Femur (tissue), 1 donor: Measurements from ENCODE around the gene FGD3.
A peak's percentile ranks its signal among the peaks of the same experiment; 100 is the strongest.
"Not testable (repeated sequence)": the region's sequence is repeated elsewhere in the genome, so short reads cannot be mapped to it uniquely, and the experiment has no call there.

ENCODE experiments used
- DNase-seq: peaks from one replicate; pipeline ENCODE4 v3.0.0-alpha.2; 2017

The FGD3 gene

DNA sequence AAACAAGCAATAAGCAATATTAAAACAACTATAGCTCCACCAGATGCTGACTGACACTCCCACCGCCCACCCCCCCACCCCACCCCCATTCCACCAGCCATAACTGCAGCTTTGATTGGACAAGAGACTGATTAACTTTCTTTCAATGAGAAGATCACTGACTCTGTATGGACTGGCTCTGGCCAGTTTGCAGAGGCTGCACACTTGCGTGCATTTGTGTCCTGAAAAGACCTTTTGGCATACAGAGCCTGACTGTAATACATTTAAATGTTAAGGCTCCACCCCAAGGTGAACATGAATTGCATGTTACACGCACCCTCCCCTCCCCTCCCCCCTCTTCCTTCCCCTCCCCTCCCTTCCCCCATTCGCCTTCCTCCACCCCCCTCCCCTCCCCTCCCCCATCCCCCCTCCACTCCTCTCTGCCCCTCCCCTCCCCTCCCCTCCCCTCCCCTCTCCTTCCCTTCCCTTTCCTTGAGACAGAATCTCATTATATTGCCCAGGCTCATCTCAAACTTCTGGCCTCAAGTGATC is 31.1 kb downstream of the FGD3 start:
- DNase-seq: no peak

DNA sequence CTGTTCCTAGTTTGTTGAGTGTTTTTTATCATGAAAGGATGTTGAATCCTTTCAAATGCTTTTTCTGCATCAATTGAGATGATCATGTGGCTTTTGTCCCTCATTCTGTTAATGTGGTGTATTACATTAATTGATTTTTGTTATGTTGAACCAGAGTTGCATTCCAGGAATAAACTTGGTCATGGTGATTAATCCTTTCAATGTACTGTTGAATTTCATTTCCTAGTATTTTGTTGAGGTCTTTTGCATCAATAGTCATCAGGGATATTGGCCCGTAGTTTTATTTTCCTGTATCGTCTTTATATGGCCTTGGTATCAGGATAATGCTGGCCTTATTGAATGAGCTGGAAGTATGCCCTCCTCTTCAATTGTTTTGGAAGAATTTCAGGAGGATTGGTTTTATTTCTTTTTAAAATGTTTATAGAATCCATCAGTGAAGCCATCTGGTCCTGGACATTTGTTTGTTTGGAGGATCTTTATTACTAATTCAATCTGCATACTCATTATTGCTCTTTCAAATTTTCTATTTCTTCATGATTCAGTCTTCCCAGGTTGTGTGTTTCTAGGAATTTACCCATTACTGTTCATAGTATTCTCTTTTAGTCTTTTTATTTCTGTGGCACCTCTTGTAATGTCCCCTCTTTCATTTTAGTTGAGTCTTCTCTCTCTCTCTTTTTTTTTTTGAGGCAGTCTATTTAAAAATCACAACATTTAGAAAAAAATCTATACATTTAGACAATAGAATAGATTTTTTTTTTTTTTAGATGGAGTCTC is 32.1 kb downstream of the FGD3 start:
- DNase-seq: no peak

DNA sequence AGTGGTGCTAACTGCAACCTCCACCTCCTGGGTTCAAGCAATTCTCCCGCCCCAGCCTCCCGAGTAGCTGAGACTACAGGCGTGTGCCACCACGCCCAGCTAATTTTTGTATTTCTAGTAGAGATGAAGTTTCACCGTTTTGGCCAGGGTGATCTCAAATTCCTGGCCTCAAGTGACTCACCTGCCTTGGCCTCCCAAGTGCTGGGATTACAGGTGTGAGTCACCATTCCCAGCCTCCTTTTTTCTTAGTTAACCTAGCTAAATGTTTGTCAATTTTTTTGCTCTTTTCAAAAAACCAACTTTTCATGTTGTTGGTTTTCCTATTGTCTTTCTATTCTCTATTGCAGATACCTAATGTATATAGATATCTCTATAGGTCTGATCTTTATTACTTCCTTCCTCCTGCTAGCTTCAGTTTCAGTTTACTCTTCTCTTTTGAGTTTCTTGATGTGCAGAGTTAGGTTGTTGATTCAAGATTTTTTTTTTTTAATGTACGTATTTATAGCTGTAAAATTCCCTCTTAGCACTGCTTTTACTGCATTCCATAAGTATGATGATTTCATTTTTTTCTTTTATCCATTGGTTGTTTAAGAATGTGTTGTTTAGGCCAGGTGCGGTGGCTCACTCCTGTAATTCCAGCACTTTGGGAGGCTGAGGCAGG is 32.9 kb downstream of the FGD3 start:
- no peak for DNase-seq

DNA sequence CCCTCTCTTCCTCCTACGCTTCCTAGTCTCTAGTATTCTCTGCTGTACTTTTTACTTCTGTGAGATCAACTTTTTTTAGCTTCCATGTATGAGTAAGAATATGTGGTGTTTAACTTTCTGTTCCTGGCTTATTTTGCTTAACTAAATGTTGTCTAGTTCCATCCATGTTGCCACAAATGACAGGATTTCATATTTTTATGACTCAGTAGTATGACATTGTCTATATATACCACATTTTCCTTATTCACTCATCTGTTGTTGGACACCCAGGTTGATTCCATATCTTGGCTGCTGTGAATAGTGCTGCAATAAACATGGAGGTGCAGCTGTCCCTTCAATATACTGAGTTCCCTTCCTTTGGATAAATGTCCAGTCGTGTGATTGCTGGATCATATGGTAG is 34.8 kb downstream of the FGD3 start:
- DNase-seq: no peak

DNA sequence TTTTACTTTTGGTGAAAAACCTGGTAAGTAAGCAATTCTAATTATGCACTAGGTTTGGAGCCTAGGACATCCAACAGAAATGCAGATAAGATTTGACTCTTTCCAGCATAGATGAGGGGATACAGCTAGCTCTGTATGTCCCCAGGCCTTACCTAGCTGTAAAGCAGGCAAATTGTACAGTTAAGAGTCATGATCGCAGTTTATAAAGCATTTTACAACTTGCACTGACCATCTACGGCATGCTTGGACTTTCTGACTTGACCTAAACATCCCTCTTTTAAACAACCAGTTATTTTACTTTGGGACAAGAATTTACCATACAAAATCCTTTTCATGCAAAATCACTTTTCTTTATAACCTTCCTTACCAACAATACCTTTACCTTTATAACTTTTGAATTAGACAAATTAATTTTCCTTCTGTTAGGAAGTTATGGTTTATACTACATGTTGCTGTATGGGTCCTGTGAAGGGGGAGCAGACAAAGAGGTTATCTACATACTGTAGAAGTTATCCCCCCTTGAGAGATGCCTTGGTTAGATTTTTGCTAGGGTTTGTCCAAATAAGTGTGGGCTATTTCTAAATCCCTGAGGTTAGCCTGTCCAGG is 36.8 kb downstream of the FGD3 start:
- no peak for DNase-seq

DNA sequence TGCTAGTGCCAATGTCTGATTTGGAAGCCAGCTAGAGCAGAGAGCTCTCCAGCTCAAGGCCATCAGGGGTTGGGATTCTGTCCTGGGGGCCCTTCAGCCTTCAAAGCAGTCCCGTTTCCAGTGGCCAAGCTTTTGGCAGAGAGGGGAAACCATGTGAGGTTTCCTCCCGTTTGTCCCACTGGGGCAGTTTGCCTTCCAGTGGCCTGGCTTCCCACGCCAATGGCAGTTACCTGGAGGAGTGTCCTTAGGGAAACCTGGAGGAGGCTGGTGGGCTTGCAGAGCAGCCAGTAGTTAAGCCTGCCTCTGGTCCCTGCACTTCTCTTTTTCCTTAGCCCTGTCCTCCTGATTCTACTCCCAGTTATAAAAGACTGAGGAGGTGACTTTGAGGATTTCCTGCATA is 37.7 kb downstream of the FGD3 start:
- no peak for DNase-seq

DNA sequence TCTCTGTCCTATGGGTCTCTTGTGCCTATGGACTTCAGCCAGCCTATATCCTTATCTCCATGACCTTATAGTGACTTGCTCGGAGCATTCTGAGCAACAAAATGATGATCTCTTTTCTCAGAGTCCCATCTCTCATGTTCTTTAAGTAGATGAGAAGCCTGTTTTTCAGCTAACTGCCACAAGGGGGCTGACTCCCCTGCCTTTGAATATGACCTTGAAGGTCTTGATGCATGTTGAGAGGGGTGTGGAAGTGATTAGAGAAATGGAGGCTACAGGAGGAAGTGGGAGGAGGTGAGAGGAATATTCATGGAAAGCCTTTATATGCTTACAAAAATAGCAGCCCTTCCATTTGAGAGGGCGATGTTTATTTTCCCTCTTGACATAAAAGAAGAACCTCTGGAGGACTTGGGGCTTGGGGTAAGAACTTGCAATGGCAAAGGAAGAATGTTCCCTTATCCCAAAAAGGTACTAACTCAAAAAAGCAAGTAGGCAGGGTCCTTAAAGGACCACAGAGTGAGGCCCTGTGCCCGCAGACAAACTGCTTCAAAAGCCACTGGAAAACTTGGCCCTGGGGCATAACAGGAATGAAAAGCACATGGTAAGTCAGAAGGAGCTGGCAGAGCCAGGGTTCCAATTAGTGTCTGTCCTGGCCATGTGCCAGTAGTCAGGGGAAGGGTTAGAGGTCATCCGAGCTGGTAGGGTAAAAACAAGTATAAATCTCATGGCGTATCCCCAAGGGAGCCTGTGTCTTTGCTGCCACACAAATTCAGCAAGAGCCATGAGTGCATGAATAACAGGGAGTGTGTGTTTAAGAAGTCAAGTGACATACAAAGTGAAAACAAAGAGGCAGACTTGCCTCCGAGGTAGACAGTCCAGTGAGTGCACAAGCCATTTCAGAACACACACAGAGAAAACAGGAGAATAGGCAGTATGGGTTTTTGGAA is 39.1 kb downstream of the FGD3 start:
- DNase-seq: no peak

DNA sequence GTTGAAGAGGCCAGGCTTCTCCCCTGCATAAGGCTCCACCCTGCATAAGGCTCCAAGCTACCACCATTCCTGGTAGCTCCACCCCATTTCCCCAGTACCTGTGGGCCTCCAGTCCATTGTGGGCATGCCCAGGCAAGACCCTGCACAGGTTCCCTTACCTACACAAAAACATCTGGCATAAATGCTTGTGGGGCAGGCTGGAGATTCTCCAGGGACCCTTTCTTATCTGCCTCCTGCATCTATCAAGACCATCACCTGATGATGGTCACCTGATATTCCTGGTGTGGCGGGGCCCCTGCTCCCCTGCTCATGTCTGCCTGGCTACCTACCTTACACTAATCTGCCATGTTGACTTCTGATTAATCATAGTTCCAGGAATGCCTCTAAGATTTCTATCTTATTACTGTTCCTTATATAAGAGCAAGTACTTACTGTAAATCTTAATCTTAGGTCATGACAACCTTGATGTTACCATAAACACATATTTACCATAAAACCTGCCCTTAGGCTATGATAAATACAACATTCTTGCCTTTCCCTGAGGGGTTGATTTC is 41.0 kb downstream of the FGD3 start:
- no peak for DNase-seq

DNA sequence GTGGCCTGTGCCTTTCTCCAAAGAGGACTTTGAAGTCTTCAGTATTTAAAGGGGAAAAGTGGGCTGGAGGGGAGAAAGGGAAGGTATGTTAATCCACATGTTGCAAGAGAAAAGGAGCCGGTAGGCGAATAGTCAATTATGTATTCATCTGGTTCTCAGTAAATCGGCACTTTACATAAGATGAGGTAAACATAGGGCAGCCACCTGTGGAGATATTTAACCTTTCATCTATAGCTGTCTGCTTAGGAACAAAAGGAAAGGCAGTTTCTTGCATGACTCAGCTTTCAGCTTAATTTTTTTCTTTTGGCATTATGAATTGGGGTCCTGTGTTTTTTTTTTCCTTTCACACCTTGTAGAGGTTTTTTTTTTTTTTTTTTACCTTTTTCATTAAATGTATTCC is 42.2 kb downstream of the FGD3 start:
- DNase-seq: no peak

DNA sequence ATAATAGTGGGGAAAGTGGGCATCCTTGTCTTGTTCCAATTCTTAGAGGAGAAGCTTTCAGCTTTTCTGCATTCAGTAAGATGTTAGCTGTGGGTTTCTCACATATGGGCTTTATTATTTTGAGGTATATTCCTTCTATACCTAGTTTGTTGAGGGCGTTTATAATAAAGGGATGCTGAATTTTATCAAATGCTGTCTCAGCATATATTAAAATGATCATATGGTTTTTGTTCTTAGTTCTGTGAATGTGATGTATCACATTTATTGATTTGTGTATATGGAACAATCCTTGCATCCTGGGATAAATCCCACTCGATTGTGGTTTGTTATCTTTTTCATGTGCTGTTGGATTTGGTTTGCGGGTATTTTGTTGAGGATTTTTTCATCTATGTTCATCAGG is 43.1 kb downstream of the FGD3 start:
- no peak for DNase-seq

DNA sequence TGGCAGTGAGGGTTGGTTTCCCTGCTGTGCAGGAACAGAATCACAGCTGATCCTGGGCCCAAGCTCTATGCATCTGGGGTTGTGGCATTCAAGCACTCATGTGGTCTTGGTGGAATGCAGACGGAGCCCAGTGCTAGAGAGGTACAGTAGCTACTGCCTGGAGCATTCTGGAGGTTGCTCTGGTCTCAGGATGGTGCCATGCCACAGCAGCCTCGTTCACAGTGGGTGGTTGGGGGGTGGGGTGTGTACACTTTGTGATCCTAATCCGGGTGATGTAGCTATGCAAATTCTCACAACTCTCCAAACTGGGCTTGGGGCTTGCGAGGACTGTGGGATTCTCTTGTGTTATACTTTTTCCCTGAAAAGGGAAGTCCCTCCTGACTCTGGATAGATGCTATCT is 45.2 kb downstream of the FGD3 start:
- no peak for DNase-seq

DNA sequence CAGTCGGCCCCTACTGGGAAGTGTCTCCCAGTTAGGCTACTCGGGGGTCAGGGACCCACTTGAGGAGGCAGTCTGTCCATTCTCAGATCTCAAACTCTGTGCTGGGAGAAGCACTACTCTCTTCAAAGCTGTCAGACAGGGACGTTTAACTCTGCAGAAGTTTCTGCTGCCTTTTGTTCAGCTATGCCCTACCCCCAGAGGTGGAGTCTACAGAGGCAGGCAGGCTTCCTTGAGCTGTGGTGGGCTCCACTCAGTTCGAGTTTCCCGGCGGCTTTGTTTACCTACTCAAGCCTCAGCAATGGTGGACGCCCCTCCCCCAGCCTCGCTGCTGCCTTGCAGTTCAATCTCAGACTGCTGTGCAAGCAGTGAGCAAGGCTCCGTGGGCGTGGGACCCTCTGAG is 51.5 kb downstream of the FGD3 start:
- not testable (repeated sequence) for DNase-seq

DNA sequence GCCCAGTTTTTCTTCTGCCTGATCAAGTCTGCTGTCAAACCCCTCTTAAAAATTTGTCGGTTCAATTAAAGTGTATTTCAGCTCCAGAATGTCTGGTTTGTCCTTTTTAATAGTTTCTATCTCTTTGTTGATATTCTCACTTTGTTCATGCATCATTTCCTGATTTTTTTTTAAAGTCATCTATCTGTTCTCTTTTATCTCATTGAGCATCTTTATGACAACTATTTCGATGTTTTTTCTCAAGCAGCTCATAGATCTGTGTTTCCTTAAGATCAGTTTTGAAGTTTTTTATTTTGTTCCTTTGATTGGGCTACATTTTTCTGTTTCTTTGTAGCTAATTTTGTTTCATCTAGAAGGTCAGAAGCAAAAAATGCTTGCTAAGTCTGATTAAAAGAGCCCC is 53.7 kb downstream of the FGD3 start:
- DNase-seq: no peak

DNA sequence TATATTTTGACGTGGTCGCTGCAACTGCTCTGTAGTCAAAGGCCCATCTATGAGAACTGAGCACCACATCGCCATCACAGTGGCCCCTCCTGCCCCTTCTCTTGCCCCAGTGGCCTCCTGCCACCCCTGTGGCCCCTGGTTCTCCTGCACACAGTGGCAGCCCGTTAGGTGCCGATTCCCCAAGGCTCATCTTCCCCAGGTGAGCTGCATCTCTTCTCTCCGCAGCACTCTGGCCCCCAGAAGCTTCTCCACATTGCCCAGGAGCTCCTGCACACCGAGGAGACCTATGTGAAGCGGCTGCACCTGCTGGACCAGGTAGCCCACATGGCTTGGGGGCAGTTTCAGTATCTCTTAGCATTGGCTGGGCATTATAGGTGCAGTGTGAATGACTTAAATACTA is 55.4 kb downstream of the FGD3 start:
- no peak for DNase-seq

DNA sequence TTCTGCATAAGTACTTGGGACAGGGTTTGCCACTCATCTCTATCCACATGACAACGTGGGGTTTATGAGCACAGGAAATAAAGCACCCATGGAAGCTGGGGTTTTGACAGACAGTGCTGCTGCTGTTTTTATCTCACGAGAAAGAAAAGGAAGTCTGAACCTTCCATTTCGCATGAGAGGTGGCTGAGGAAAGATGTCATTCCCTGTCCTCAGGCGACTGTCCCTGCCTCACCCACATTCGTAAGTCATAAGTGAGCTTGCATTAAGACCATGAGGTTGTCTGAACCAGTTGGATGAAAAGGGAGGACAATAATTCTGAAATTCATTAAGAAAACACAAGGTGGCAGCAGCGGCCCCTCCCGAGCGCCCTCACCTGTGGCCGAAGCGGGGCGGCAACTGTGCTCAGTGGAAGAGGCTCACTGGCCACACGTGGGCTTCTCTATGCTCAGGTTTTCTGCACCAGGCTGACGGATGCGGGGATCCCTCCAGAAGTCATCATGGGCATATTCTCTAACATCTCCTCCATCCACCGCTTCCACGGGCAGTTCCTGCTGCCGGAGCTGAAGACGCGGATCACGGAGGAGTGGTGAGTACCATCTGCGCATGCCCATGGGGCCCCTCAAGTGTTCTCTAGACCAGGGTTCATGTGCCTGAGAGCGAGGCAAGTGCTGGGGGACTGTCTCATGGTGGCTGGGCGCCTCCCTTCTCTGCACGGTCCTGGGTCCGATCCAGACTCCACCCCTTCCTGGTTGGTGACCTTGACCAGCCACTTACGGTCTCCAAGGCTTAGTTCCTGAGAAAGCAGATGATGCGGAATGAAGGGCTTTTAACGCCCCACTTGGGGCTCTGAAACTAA is 56.5 kb downstream of the FGD3 start:
- peak; percentile 55 for DNase-seq

DNA sequence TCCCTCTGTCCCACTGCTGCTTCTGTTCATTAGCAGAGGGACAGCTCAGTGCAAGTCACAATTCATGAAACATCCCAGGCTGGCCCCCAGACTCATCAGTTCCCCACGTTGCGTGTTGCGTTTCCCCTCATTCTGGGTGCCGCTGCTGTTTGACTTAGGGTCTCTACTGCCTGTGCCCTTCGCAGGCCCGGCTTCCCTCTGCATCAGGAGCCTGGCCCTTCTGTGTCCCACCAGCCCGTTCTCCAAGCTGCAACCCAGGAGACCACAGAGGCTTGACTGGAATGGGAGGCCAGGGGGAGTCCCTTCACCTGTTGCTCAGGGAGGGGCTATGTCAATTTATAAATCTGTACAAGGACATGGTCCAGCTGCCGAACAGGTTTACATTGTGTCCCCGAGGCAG is 57.2 kb downstream of the FGD3 start:
- no peak for DNase-seq

DNA sequence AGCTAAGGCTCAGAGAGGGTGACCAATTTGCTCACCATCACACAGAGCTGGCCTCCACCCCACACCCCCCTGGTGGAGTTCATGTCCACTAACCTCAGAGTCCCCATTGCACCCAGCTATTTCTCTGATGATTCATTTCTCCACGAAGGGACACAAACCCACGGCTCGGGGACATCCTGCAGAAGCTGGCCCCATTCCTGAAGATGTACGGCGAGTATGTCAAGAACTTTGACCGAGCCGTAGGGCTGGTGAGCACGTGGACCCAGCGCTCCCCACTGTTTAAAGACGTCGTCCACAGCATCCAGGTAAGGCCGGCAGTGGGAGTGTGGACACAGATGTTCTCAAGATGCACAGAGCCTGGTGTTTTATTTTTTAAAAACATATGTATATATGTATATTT is 58.6 kb downstream of the FGD3 start:
- no peak for DNase-seq

DNA sequence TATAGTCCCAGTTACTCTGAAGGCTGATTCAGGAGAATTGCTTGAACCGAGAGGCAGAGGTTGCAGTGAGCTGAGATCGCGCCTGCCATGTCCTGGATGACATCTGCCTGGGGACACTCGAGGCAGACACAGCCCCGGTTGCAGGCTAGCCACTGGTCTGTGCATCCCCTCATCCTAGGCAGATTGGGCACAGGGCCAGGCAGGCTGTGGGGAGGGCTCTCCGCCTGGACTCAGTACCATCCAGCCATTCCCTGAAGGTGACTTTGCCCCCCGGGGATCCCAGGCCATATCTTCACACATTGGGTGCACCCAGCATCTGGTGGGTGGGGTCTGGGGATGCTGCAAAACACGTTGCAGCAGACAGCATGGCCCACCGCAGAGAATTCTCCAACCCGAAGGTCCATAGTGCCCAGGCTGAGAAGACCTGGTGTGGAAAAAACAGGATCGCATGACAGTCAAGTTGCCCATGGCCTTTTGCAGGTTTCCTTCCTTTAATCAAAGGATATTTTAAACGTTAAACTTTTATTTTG is 60.3 kb downstream of the FGD3 start:
- DNase-seq: no peak

DNA sequence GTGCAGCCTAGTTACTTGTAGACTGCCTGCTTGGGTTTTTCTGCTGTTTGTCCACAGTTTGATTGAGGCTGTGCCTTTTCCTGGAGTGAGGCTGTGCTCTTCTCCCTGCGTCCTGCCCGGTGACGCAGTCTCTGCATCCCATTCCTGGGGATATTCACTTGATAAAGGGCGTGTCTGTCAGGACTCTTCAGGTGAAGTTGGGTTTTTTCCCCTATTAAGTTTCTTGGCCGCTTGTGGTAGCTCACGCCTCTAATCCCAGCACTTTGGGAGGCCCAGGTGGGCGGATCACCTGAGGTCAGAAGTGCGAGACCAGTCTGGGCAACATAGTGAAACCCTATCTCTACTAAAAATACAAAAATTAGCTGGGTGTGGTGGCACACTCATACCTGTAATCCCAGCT is 61.1 kb downstream of the FGD3 start:
- DNase-seq: no peak

DNA sequence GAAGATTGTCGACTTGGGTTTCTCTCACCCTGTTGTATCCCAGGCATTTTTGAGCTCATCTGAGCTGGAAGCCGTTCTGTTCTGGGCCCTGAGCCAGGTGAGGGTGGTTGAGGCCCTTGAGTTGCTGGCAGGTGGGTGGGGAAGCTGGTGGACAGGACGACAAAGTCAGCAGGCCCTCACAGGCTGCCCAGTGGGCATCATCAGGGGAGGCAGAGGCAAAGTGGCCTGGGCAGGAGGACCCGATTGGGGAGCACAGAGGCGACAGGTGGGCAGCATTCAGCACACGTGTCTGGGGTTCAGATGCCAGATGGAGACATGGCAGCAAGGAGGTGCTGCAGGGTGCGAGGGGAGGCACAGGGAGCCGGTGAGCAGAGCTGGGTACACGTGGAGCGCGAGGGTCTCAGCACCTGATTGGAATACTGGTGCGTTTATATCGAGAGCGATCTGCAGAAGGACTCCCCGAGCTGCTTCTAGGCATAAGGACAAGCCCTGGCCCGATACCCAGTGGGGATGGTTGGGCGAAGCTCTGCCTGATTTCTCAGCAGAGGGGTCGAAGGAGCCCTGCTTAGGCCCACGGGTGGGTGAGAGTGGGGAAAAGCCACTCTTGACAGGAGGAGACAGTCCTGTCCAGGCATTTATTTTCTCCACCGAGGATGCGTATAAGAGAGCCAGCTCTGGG is 62.2 kb downstream of the FGD3 start:
- no peak for DNase-seq

DNA sequence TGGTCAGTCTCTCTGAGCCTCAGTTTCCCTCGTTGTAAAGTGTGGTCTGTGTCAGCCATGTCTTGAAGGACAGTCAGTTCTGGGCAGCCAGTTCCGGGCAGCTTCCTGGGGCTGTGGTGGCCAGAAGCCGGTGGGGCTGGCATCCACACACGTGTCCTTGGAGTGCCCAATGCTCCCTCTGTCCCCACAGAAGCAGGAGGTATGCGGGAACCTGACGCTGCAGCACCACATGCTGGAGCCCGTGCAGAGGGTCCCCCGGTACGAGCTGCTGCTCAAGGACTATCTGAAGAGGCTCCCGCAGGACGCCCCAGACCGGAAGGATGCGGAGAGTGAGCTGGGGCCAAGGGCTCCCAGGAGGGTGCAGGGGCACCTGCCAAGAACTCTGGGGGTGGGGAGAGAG is 62.7 kb downstream of the FGD3 start:
- DNase-seq: no peak
